ENCODE results near the gene LHPP.
"Not testable (repeated sequence)": the region's sequence is repeated elsewhere in the genome, so short reads cannot be mapped to it uniquely, and the experiment has no call there.

- not testable (repeated sequence) for TF ChIP-seq CTCF (conservative IDR thresholded peaks at IDR 0.05; ENCODE audit: low read depth, low read length); EZH2 (IDR thresholded peaks at IDR 0.05; ENCODE audit: low read length, unreplicated experiment); EZH2phosphoT487 (IDR thresholded peaks at IDR 0.05; ENCODE audit: borderline replicate concordance, low read length)
Observed at GRCh38 chr10:124588341-124588735, 126.7 kb downstream of the LHPP start.
